ENCODE data around the gene ST6GALNAC3.

ST6GALNAC3 gene

DNA sequence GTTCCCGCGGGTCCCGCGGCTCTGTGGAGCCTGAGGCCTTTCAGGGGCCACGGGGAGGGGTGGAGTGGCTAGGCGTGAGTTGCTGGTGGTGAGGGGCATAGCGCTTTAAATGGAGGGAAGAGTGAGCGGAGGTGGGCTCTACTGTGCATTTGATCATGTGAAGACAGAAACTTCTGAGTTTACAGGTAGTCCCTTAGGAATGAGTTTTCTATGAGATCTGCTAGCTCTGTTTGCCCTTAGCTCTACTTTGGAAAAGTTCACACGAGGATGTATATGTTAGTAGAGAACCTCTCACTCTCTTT is 593 bp downstream of the ST6GALNAC3 start:
- Histone ChIP-seq H3K9ac (ENCODE audit: low read length) (0 out of 2 replicates have a peak overlapping the region, but pooled peaks have one; percentile 33), H3K4me1 (ENCODE audit: low read length) (peaks cover 3% of the 10 kb centered on the region; the same call in 1 of the 2 replicates), H3K9me3 (replicated peaks; ENCODE audit: insufficient read depth, low read length) (no peaks in the 10 kb centered on the region), H4K20me1 (ENCODE audit: insufficient read depth, low read length) (no peaks in the 10 kb centered on the region), H3K79me2 (ENCODE audit: low read length) (no peaks in the 10 kb centered on the region), H2AFZ (ENCODE audit: low read length) (peak overlapping the region; percentile 98), H3K36me3 (replicated peaks; ENCODE audit: insufficient read depth, low read length) (no peaks in the 10 kb centered on the region), H3K9me2 (replicated peaks; ENCODE audit: insufficient read depth, low read length) (no peaks in the 10 kb centered on the region), H3K27ac (ENCODE audit: low read length) (no peak overlapping the region), H3K4me2 (ENCODE audit: low read depth, low read length) (peak overlapping the region; percentile 98), H3K27me3 (replicated peaks; ENCODE audit: insufficient read depth, low read length) (no peaks in the 10 kb centered on the region), H3F3A (ENCODE audit: insufficient read depth, low read length) (no peaks in the 10 kb centered on the region), H3K4me3 (ENCODE audit: low read length) (peak overlapping the region; percentile 88)
- no peak for TF ChIP-seq EZH2phosphoT487 (IDR thresholded peaks at IDR 0.05; ENCODE audit: low read length)
- TF ChIP-seq, protein P1, sequence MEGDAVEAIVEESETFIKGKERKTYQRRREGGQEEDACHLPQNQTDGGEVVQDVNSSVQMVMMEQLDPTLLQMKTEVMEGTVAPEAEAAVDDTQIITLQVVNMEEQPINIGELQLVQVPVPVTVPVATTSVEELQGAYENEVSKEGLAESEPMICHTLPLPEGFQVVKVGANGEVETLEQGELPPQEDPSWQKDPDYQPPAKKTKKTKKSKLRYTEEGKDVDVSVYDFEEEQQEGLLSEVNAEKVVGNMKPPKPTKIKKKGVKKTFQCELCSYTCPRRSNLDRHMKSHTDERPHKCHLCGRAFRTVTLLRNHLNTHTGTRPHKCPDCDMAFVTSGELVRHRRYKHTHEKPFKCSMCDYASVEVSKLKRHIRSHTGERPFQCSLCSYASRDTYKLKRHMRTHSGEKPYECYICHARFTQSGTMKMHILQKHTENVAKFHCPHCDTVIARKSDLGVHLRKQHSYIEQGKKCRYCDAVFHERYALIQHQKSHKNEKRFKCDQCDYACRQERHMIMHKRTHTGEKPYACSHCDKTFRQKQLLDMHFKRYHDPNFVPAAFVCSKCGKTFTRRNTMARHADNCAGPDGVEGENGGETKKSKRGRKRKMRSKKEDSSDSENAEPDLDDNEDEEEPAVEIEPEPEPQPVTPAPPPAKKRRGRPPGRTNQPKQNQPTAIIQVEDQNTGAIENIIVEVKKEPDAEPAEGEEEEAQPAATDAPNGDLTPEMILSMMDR (IDR thresholded peaks at IDR 0.05; ENCODE audit: low read length): no peak
- no peak for TF ChIP-seq EZH2 (optimal IDR thresholded peaks at IDR 0.05; ENCODE audit: low read depth, low read length)
- DNase-seq: no peak

DNA sequence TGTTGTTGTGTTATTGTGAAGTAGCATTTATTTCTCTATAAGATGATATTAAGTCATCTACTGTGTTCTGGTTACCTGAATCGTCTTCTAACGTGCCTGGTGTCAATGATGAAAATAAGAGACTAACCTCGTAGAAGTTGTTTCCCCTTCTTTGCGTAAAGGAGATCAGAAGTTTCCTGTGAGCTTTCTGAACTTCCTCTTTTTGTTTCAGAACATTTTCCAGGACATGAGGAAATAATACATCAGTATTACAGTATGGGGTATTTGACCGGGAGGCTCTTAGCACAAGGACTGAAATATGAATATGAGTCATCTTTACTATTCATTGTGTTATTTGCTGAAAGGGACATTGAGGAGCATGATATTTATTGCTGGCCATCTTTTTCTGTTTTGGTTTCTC is 1.3 kb downstream of the ST6GALNAC3 start:
- H3K4me2 ChIP-seq (ENCODE audit: low read depth, low read length): no peak overlapping the region
- H3F3A ChIP-seq (ENCODE audit: insufficient read depth, low read length): no peaks in the 10 kb centered on the region
- no peaks in the 10 kb centered on the region for H3K27me3 ChIP-seq (replicated peaks; ENCODE audit: insufficient read depth, low read length)
- H3K4me3 ChIP-seq (ENCODE audit: low read length): no peak overlapping the region
- H3K9me3 ChIP-seq (replicated peaks; ENCODE audit: insufficient read depth, low read length): no peaks in the 10 kb centered on the region
- DNase-seq: no peak
- no peaks in the 10 kb centered on the region for H3K79me2 ChIP-seq (ENCODE audit: low read length)
- TF ChIP-seq EZH2 (optimal IDR thresholded peaks at IDR 0.05; ENCODE audit: low read depth, low read length) (no peak), EZH2phosphoT487 (IDR thresholded peaks at IDR 0.05; ENCODE audit: low read length) (no peak)
- TF ChIP-seq, protein P1 (IDR thresholded peaks at IDR 0.05; ENCODE audit: low read length): no peak
- H3K9me2 ChIP-seq (replicated peaks; ENCODE audit: insufficient read depth, low read length): no peaks in the 10 kb centered on the region
- no peak overlapping the region for H3K27ac ChIP-seq (ENCODE audit: low read length)
- H3K36me3 ChIP-seq (replicated peaks; ENCODE audit: insufficient read depth, low read length): no peaks in the 10 kb centered on the region
- peaks cover 3% of the 10 kb centered on the region; the same call in 1 of the 2 replicates for H3K4me1 ChIP-seq (ENCODE audit: low read length)
- no peak overlapping the region for H3K9ac ChIP-seq (ENCODE audit: low read length)
- H2AFZ ChIP-seq (ENCODE audit: low read length): no peak overlapping the region
- no peaks in the 10 kb centered on the region for H4K20me1 ChIP-seq (ENCODE audit: insufficient read depth, low read length)

DNA sequence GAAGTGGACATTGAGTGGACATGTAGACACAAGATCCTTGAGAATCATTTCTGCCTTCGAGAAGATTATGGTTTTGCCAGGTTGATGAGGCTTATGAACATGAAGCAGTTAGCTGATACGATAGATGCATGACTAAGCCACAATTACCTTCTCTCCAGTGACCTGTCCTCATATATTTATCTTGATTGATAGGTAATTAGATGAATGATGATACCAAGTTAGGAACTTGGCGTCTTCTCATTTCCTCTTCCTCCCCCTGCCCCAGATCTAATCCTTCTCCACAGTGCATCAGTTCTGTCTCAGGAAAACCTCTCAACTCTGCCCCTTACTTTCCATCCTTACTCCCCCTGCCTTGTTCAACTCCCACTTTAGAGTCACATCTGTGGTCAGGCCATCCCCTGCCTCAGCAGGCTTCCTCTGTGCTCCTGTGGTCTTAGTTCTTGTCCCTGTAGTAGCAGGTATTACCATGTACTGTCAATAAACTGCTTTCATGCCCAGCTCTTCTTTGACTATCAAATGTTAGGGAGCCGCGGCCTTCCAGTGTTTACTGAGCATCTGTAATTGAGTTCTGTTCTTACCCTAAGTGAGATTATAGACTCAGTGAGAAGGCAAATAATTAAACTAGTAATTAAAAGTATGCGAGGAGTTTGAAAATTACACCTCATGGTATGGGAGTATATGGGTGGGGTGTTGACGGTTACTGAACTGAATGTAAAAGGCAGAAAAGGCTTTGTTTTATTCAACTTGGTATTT is 5.1 kb downstream of the ST6GALNAC3 start:
- H3K79me2 ChIP-seq (ENCODE audit: low read length): no peaks in the 10 kb centered on the region
- H2AFZ ChIP-seq (ENCODE audit: low read length): no peak overlapping the region
- H4K20me1 ChIP-seq (ENCODE audit: insufficient read depth, low read length): no peaks in the 10 kb centered on the region
- DNase-seq: no peak
- H3K4me3 ChIP-seq (ENCODE audit: low read length): no peak overlapping the region
- no peak overlapping the region for H3K27ac ChIP-seq (ENCODE audit: low read length)
- no peak overlapping the region for H3K9ac ChIP-seq (ENCODE audit: low read length)
- H3K9me3 ChIP-seq (replicated peaks; ENCODE audit: insufficient read depth, low read length): no peaks in the 10 kb centered on the region
- peaks cover 8% of the 10 kb centered on the region; the same call in 1 of the 2 replicates for H3K27me3 ChIP-seq (replicated peaks; ENCODE audit: insufficient read depth, low read length)
- H3K4me2 ChIP-seq (ENCODE audit: low read depth, low read length): no peak overlapping the region
- H3K4me1 ChIP-seq (ENCODE audit: low read length): peaks cover 3% of the 10 kb centered on the region; the same call in 1 of the 2 replicates
- TF ChIP-seq EZH2phosphoT487 (IDR thresholded peaks at IDR 0.05; ENCODE audit: low read length) (no peak), EZH2 (optimal IDR thresholded peaks at IDR 0.05; ENCODE audit: low read depth, low read length) (no peak)
- TF ChIP-seq, protein P1 (IDR thresholded peaks at IDR 0.05; ENCODE audit: low read length): no peak
- no peaks in the 10 kb centered on the region for H3K9me2 ChIP-seq (replicated peaks; ENCODE audit: insufficient read depth, low read length)
- no peaks in the 10 kb centered on the region for H3F3A ChIP-seq (ENCODE audit: insufficient read depth, low read length)
- no peaks in the 10 kb centered on the region for H3K36me3 ChIP-seq (replicated peaks; ENCODE audit: insufficient read depth, low read length)

All from MM.1S (cell line).